ENCODE data around the gene FAM53C.

Gene FAM53C

GRCh38 chr5:138351517-138351916 is 13.5 kb downstream of the FAM53C start:
- no peak for TF ChIP-seq CTCF (IDR thresholded peaks at IDR 0.05; ENCODE audit: low read length, missing control alignments)
- no peak overlapping the region for H3K4me3 ChIP-seq (replicated peaks; ENCODE audit: low read depth, low read length)
- peak; percentile 40 for DNase-seq (ENCODE audit: low read depth)

- H3K4me3 ChIP-seq (replicated peaks; ENCODE audit: low read depth, low read length), result peak within 1 kb of the TSS; percentile 91
- peak; percentile 86 for DNase-seq (ENCODE audit: low read depth)
- peak; percentile 86 for TF ChIP-seq CTCF (IDR thresholded peaks at IDR 0.05; ENCODE audit: low read length, missing control alignments)
Measured at GRCh38 chr5:138352071-138352721, 14.1 kb downstream of the FAM53C start, which contains the start of gene KDM3B. Gene KDM3B, plus strand, starts transcription at chr5:138352685. Its CDS starts 111 bp downstream, at chr5:138352796.

- DNase-seq (ENCODE audit: low read depth), result peak; percentile 58
- H3K4me3 ChIP-seq (replicated peaks; ENCODE audit: low read depth, low read length), result peak overlapping the region; percentile 91
- TF ChIP-seq CTCF (IDR thresholded peaks at IDR 0.05; ENCODE audit: low read length, missing control alignments), result no peak
Measured at GRCh38 chr5:138352722-138353559, 14.9 kb downstream of the FAM53C start.

- TF ChIP-seq CTCF (IDR thresholded peaks at IDR 0.05; ENCODE audit: low read length, missing control alignments), result no peak
- DNase-seq (ENCODE audit: low read depth), result no peak
- peak overlapping the region; percentile 91 for H3K4me3 ChIP-seq (replicated peaks; ENCODE audit: low read depth, low read length)
Measured at GRCh38 chr5:138353560-138354080, 15.6 kb downstream of the FAM53C start.

GRCh38 chr5:138354387-138354786 is 16.3 kb downstream of the FAM53C start:
- no peak for TF ChIP-seq CTCF (IDR thresholded peaks at IDR 0.05; ENCODE audit: low read length, missing control alignments)
- no peak for DNase-seq (ENCODE audit: low read depth)
- peak overlapping the region; percentile 91 for H3K4me3 ChIP-seq (replicated peaks; ENCODE audit: low read depth, low read length)

GRCh38 chr5:138354926-138355378 is 16.9 kb downstream of the FAM53C start:
- peak; percentile 83 for DNase-seq (ENCODE audit: low read depth)
- TF ChIP-seq CTCF (IDR thresholded peaks at IDR 0.05; ENCODE audit: low read length, missing control alignments), result no peak
- peak overlapping the region; percentile 91 for H3K4me3 ChIP-seq (replicated peaks; ENCODE audit: low read depth, low read length)

Data from fibroblast of pulmonary artery (primary cell).